GM18909 (cell line): ENCODE results near the gene CDH5.
"Not testable (repeated sequence)": the region's sequence is repeated elsewhere in the genome, so short reads cannot be mapped to it uniquely, and the experiment has no call there.

Experiments used
- ATAC-seq: cut with Tn5 transposase; IDR thresholded peaks from one replicate; pipeline ENCODE4 v1.9.1; 2021; ENCODE audit warnings: mild to moderate bottlenecking; ENCODE audit not compliant: unreplicated experiment, poor library complexity

CDH5 gene

DNA sequence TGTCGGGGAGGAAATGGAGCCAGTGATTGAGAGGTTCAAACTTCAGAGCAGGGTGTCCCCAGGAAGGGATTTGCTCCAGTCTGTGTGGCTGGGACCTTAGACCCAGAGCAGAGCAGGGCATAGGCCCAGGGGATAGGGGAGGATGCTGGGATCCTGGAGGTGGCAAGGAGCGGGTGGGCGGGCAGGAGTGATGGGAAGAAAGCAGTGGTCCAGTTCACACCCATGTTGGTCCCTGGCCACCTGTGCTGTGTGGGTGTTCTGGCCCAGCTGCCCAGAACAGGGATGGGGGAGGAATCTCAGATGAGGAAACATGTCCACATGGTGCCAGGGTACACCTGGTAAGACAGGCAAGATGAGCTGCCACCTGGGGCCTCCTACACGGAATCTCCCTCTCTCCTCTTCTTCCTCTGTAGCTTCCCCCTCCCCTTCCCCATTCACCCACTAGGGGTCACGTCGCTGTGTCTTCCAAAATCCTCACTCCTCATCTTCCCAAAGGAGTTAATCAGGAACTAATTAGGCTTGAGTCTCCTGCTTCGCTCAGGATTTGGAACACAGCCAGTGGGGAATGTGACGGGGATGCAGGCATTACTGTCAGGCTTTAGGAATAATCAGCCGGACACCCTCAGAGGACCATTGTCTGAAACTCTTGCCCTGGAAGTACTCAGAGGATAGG, 62.9 kb downstream of the CDH5 start:
- ATAC-seq, result no peak

GRCh38 chr16:66430214-66430613, 63.7 kb downstream of the CDH5 start:
- ATAC-seq, result no peak

- no peak for ATAC-seq
Observed at GRCh38 chr16:66431760-66432159, 65.3 kb downstream of the CDH5 start.

GRCh38 chr16:66432429-66432828, 65.9 kb downstream of the CDH5 start:
- no peak for ATAC-seq

DNA sequence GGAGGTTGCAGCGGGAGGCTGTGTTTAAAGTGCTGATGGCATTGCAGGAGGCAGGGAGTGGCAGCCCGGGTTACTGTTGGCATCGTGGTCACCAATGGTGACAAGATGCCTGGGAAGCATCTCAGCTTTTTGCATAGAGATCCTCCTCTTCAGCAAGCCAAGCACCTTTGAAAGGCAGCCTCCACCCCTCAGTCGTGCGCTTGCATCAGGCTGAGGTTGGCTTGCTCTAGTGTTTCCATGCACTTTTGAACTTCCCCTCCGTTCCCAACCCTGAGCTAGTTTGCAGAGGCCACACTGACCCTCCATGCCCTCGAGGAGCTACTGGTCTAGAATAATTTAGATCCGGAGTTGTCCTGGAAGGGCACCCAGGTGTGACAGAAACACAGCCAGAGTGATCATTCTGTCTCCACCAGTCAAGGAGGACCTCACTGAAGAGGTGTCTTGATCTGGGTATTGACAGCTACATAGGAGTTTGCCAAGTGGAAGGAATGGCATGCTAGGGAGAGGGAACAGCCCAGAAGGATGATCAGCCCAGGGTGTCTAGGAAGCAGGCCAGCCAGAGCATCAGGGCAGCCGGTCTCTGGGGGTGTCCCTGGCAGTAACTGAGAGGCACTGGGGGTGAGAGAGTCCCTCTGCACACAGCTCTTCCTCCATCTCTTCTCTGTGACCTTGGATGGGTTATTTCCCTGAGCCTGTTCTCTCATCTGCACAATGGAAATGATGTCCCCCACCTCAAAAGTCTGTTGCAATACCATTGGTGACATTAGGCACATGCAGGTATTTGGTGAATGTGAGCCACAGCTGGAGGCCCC, 68.3 kb downstream of the CDH5 start:
- no peak for ATAC-seq

DNA sequence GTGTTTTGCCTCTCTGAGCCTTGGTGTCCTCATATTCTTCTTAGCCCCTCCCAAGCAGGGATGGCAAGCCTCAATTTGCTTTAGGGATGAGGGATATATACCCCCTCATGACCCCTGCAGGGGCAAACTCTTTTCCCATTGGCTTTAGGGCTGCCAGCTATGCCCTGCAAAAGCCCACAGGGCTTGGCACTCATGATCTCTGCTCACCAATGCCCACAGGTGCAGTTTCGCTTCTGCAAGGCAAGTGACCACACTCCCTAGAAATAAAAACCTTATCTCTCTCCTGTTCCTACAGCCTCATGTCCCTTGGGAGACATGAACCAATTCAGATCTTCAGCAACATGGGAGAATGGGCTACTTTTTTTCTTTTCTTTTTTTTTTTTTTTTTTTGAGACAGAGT, 69.4 kb downstream of the CDH5 start:
- ATAC-seq, result no peak

DNA sequence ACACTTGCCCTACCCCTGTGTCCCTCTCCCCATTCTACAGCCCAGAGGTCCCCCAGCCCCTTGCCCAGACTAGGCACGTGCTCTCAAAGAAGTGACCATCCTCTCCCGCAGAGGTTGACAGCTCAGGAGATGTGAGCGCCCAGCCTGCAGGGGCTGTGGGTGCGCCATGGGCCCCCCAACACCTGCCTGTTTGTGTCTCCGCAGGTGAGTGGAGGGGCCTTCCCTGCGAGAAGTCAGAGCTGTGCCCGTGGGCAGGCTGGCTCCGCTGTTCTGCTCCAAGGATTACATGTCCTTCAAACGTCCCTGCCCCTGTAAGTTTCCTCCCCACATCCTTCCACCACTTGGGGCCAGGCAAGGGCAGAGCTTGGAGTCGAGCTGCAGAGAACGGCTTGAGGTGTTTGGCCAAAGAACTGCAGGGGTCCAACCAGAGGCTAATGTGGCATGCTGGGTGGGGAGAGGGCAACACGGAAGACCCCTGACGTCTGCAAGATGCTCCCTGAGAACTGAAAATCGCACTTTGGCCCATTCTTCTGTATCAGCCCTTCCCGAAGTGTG, 71.0 kb downstream of the CDH5 start:
- ATAC-seq, result no peak

GRCh38 chr16:66438536-66438935, 72.0 kb downstream of the CDH5 start:
- ATAC-seq, result no peak

DNA sequence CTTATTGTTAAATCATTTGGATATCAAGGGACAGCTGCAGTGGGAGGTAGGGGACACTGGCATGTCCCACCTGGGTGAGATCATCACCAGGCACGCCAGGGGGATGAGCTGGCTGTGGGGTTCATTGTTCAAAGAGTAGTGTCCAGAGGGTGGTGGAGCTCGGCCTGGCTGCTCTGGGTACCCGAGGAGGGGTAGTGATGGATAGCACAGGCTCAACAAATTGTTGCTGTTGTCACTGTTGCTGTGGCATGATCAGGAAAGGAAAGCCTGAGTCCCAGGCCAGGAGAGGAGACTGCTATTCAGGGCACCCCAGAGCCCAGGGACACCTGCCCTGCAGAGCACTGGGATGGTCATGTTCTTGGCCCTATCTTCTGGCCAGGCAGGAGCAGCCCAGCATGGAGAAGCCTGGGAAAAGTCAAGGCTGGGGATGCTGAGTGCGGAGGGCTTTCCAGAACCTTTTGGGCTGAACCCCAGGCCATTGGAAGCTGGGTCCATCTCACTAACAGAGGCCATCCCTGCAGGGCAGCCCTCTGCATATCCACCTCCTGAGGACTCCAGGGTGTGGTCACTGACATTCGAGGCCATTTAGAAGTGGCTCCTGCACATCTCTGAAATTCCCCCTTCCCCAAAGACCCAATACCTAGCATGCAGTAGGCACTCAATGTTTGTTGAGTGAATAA, 72.7 kb downstream of the CDH5 start:
- ATAC-seq, result no peak

GRCh38 chr16:66440271-66440802, 73.8 kb downstream of the CDH5 start:
- no peak for ATAC-seq

DNA sequence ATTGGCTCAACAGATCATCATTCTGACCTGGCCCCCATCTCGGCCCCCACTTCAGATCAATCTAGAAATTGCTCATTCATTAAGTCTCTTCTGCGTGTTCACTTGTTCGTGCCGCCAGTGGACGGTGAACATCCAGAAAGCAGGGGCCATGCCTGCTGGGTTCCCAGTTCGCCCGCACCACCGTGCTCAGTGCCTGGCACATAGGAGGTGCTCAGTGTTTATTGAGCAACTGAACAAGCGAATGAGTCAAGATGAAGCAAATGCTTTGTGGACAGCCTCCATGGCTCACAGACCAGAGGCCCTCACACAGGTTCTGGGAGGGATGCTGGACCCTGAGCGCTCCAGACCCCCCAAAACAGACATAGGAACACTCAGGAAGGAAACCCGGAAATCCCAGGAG, 74.5 kb downstream of the CDH5 start:
- no peak for ATAC-seq

DNA sequence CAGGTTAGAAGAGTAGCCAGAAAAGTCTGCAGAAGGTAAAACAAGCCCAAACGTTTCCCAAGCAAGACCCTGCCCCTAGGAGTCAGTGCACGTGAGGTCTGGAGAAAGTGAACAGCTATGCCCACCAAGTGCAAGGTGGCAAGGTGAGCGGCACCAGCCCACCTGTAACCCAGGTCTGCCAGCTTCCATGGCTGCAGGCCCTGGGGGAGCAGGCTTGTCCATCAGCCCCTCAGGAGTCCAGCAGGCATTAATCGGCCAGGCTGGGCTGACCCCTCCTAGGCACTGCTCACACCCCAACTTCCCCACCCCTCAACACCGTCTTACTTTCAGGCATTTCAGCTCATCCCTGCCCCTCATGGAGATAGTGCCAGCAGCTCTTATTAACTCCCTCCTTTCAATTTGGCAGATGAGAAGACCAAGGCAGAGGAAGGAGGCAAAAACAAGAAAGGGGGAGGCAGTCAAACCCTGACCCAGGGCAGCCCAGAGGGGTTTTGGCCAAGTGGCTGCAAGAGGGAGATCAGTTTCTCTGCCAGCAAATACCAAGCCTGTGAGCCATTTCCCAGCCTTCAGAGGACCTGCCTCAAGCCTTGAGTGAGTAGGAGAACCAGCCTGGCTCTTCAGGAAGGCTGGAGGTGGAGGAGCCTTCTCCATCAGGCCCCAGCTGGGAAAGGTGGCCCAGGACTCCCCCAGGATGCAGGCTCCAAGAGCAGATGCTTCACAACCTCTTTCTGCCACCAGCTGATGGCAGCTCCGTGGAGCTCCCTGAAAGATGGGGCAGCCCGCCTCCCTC, 75.3 kb downstream of the CDH5 start:
- ATAC-seq, result no peak

GRCh38 chr16:66442502-66443268, 76.2 kb downstream of the CDH5 start:
- ATAC-seq, result no peak

DNA sequence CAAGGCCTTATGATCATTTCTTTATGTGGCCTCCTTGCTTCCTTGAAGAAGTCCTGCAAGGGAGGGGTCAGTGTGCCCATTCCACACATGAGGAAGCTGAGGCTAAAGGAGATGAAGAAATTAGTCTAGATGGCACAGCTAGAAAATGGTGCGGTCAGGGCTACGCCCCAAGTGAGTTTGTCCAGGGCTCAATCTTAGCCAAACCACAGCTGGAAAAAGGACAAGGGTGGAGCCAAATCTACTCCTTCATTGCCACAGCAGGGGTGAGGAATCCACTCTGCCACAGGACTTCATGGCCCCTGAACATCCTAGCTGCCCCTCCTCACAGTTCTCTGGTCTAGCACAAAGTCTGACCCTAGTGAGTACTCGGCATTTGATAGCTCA, 76.8 kb downstream of the CDH5 start:
- ATAC-seq, result no peak

GRCh38 chr16:66444049-66444481, 77.6 kb downstream of the CDH5 start:
- no peak for ATAC-seq

DNA sequence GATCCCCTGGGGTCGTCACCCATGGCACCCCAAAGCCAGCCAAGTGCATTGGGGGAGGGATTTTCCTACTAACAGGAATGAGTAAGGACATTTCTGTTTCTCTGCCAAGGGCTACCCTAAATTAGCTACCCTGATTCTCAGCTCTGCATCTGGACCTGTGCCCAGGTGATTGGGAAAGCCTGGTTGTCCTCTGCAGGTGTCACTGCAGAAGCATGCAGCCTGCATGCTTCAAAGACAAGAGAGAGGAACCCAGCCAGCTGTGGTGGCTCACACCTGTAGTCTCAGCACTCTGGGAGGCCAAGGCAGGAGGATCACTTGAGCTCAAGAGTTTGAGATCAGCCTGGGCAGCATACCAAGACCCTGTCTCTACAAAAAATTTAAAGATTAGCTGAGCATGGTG, 80.2 kb downstream of the CDH5 start:
- ATAC-seq, result no peak

- ATAC-seq, result no peak
Observed at GRCh38 chr16:66447491-66447890, 81.0 kb downstream of the CDH5 start.

DNA sequence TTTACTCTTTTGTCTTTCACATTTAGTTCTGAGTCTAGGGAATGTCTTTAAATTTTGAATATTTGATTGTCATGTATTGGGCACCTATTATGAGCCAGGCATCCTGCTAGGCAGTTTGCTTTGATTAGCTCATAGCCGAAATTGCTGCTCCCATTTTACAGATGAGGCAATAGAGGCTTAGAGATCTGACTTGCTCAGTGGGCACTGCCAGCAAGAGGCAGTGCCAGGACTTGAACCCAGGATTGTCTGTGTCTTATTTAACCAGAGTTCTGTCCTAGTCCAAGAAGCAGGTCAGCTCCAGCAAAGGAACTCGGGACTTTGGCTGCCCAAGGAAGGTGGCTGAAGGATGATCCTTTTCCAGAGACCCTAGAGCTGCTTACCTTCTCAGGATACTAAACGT, 85.1 kb downstream of the CDH5 start:
- no peak for ATAC-seq

DNA sequence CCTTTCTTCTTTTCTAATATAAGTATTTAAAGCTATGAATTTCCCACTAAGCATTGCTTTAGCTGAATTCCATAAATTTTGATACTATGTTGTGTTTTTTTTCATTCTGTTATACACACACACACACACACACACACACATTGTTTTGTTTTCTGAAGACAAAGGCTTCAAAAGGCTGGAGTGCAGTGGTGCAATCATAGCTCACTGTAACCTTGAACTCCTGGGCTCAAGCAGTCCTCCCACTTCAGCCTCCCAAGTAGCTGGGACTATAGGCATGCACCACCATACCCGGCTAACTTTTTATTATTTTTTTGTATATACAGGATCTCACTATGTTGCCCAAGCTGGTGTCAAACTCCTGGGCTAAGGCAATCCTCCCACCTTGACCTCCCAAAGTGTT, 86.7 kb downstream of the CDH5 start:
- ATAC-seq, result not testable (repeated sequence)
